Neural progenitor cell (in vitro differentiated cells): Measurements from ENCODE around the gene TMEM231.
"Not testable (repeated sequence)": the region's sequence is repeated elsewhere in the genome, so short reads cannot be mapped to it uniquely, and the experiment has no call there.

Experiments used
- CTCF ChIP-seq: fragments of 200-600 bp; sonication (generic); IDR thresholded peaks from 2 replicates; pipeline ENCODE4 v1.5.1; 2017; ENCODE audit warnings: antibody characterized with exemption, mild to moderate bottlenecking
- EZH2phosphoT487 ChIP-seq: fragments of 200-600 bp; sonication (generic); IDR thresholded peaks from 2 replicates; pipeline ENCODE4 v1.6.1; 2017; ENCODE audit warnings: antibody characterized with exemption

- not testable (repeated sequence) for TF ChIP-seq EZH2phosphoT487, CTCF
Observed at GRCh38 chr16:75591927-75592326, 35.9 kb upstream of the TMEM231 start.
